Activated T-cell treated with anti-CD3 and anti-CD28 coated beads, Interleukin-2, amount 50 U/mL, for 4 hours (primary cell): ENCODE data around the gene SLC26A8. TPM values are rescaled to one million over a fixed set of nuclear protein-coding genes. Genes with fewer than 3 reads are reported as not detected.

Source experiments
- ATAC-seq, 2 donors: fragments of 200-7000 bp; cut with Tn5 transposase; one replicate each; pipeline ENCODE4 v1.10.0; 2021
- DNase-seq: peaks from one replicate; pipeline ENCODE4 v3.0.0-alpha.2; 2020
- H3K27me3 Mint-ChIP-seq: one replicate; pipeline ENCODE4 v1.8.0; 2021; ENCODE audit warnings: low read depth, mixed read lengths
- H3K36me3 Mint-ChIP-seq: one replicate; pipeline ENCODE4 v1.8.0; 2022; ENCODE audit warnings: mixed read lengths; ENCODE audit not compliant: insufficient read depth
- H3K4me1 Mint-ChIP-seq: one replicate; pipeline ENCODE4 v1.8.0; 2021; ENCODE audit warnings: low read depth, mixed read lengths
- H3K4me3 Mint-ChIP-seq: one replicate; pipeline ENCODE4 v1.8.0; 2021; ENCODE audit warnings: mild to moderate bottlenecking, moderate library complexity, mixed read lengths
- H3K9me3 Mint-ChIP-seq: one replicate; pipeline ENCODE4 v1.8.0; 2021; ENCODE audit warnings: mixed read lengths
- total RNA-seq, 3 donors: library from RNA; stranded (reverse); gene quantifications; one replicate each; pipeline ENCODE4 v1.2.1, GENCODE V29; 2021

The SLC26A8 gene, protein sequence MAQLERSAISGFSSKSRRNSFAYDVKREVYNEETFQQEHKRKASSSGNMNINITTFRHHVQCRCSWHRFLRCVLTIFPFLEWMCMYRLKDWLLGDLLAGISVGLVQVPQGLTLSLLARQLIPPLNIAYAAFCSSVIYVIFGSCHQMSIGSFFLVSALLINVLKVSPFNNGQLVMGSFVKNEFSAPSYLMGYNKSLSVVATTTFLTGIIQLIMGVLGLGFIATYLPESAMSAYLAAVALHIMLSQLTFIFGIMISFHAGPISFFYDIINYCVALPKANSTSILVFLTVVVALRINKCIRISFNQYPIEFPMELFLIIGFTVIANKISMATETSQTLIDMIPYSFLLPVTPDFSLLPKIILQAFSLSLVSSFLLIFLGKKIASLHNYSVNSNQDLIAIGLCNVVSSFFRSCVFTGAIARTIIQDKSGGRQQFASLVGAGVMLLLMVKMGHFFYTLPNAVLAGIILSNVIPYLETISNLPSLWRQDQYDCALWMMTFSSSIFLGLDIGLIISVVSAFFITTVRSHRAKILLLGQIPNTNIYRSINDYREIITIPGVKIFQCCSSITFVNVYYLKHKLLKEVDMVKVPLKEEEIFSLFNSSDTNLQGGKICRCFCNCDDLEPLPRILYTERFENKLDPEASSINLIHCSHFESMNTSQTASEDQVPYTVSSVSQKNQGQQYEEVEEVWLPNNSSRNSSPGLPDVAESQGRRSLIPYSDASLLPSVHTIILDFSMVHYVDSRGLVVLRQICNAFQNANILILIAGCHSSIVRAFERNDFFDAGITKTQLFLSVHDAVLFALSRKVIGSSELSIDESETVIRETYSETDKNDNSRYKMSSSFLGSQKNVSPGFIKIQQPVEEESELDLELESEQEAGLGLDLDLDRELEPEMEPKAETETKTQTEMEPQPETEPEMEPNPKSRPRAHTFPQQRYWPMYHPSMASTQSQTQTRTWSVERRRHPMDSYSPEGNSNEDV
- total RNA-seq, result not detected

DNA sequence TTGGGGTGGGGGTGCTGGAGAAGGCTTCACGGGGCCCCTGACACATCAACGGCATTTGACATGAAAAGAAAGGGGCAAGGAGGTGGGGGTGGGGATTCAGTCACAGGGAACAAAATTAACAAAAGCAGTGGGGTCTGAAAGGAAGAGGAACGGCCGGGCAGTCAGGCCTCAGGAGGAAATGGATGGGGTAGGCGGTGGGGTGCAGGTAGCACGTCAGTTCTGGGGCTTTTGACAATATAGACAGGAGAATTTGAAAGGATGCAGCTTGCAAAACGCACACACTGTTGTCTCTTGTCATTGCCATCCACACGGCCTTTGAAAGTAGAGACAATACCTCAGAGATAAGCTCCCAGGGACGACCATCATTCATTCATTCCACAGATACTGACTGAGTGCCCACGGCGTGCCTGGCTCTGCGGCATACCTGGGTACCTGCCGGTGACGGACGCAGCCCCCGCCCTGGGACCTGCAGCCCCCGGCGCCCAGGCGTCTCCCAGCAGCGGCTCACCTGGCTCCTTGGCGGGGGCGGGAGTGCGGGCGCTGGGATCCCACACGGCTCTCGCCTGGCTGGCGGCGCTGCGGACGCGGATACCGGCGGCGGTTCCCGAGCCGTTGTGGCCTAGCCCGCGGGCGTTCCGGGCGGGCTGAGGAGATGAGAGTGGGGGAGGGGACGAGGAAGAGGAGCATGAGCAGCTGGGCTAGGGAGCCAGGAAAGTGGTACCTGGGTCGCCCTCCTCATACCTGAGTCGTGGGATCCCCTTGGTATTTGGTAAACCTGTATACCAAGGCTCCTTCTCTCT lies at the start of gene SLC26A8:
TSS of gene SLC26A8 (minus strand) at position 646 of the 800 bp plus-strand sequence. CDS start 4,934 bp downstream, outside the sequence.
- no peak within 1 kb of the TSS for H3K4me3 Mint-ChIP-seq

DNA sequence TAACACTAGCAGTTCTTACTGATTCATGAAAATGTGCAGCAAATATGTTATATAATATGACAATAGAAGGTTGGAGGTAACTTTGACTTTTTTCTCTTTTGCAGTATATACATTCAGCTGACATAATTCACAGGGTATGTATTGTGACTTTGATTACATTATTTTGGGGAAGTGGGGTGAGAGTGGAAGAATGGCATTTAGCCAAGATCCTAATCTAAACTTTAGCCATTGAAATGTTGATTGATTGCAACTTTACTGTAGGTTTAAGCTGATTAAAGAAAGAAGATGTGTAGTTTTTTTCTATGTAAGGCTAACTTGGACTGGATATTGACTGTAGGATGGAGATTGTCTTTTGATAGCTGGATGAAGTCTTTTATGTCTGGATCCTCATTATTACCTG lies 49.1 kb upstream of the SLC26A8 start:
- DNase-seq (no peak), ATAC-seq (no peak)
- Mint-ChIP-seq H3K27me3 (no peaks in the 10 kb centered on the region), H3K4me1 (peaks cover 19% of the 10 kb centered on the region), H3K36me3 (peaks cover 24% of the 10 kb centered on the region), H3K4me3 (no peak overlapping the region), H3K9me3 (no peaks in the 10 kb centered on the region)

More for the DNA sequence above, at the start of gene SLC26A8:
- ATAC-seq (no peak), DNase-seq (no peak)
- Mint-ChIP-seq H3K27me3 (peaks cover 17% of the 10 kb centered on the region), H3K36me3 (no peaks in the 10 kb centered on the region), H3K4me1 (peaks cover 9% of the 10 kb centered on the region), H3K9me3 (no peaks in the 10 kb centered on the region)

DNA sequence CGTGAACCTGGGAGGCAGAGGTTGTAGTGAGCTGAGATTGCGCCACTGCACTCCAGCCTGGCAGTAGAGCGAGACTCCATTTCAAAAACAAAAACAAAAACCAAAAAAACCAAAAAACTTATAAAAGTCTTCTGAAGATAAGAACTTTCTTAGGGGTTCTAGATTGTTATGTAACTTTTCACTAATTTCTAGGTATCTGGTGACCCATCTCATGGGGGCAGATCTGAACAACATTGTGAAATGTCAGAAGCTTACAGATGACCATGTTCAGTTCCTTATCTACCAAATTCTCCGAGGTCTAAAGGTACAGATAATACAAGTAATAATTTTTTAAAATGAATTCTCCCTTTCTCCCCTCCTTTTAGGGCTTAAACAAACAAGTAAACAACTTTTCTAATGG lies 48.2 kb upstream of the SLC26A8 start:
- peaks cover 28% of the 10 kb centered on the region for H3K4me1 Mint-ChIP-seq
- no peaks in the 10 kb centered on the region for H3K9me3 Mint-ChIP-seq
- H3K27me3 Mint-ChIP-seq, result no peaks in the 10 kb centered on the region
- no peak overlapping the region for H3K4me3 Mint-ChIP-seq
- peaks cover 23% of the 10 kb centered on the region for H3K36me3 Mint-ChIP-seq
- ATAC-seq (no peak), DNase-seq (no peak)

DNA sequence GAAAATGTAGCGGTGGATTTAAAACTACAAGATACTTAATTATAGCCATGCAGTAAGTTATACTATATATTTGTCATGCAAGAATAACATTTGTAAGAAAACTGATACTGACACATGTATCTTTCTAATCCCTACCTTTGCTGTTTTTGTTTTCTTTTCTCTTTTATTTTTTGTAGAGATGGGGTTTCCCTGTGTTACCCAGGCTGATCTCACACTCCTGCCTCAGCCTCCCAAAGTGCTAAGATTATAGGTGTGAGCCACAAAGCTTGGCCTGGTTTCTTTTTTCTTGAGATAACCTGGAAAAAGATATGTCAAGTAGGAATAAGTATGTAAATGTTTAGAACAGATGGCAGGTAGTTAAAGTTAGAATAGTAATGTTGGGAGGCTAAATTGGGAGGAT lies 47.3 kb upstream of the SLC26A8 start:
- no peaks in the 10 kb centered on the region for H3K9me3 Mint-ChIP-seq
- DNase-seq (no peak), ATAC-seq (no peak)
- no peak overlapping the region for H3K4me3 Mint-ChIP-seq
- H3K36me3 Mint-ChIP-seq, result peaks cover 20% of the 10 kb centered on the region
- H3K4me1 Mint-ChIP-seq, result peaks cover 35% of the 10 kb centered on the region
- H3K27me3 Mint-ChIP-seq, result no peaks in the 10 kb centered on the region

DNA sequence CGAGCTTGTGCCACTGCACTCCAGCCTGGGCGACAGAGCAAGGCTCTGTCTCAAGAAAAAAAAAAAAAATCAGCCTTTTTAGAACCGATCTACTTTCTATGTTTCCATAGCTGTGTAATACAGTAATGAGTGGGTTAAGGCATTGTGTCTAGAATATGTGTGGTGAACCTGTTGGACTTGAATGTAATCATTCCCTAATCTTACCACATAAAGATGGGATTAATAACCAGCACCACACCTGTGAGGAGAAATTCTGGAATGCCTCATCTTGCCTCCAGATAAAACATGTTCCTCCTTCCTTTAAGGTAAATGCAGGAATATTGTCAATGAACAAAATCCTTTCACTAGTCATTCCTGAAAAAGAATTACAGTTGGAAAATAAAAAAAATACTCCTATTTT lies 46.8 kb upstream of the SLC26A8 start:
- DNase-seq (no peak), ATAC-seq (no peak)
- no peaks in the 10 kb centered on the region for H3K9me3 Mint-ChIP-seq
- peaks cover 16% of the 10 kb centered on the region for H3K36me3 Mint-ChIP-seq
- H3K4me3 Mint-ChIP-seq, result no peak overlapping the region
- H3K4me1 Mint-ChIP-seq, result peaks cover 39% of the 10 kb centered on the region
- no peaks in the 10 kb centered on the region for H3K27me3 Mint-ChIP-seq

DNA sequence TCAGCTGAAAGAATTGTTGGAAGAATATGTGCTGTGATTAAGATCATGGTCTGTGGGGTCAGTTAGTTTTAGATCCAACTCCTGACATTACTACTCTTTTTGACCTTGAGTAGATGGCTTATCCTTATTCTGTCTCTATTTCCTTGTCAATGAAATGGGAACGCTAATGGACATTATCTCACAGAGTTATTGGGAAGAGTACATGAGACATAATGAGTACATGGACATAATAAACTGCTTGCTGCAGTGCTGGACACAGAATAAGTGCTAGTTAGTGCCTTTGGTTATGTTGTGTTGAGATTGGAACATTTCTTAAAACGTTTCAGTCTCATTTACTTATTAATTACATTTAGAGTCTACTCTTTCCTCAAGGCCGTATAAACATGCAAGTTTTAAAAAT lies 45.8 kb upstream of the SLC26A8 start:
- peaks cover 12% of the 10 kb centered on the region for H3K36me3 Mint-ChIP-seq
- DNase-seq (no peak), ATAC-seq (no peak)
- no peaks in the 10 kb centered on the region for H3K27me3 Mint-ChIP-seq
- H3K4me3 Mint-ChIP-seq, result no peak overlapping the region
- H3K9me3 Mint-ChIP-seq, result no peaks in the 10 kb centered on the region
- peaks cover 46% of the 10 kb centered on the region for H3K4me1 Mint-ChIP-seq

DNA sequence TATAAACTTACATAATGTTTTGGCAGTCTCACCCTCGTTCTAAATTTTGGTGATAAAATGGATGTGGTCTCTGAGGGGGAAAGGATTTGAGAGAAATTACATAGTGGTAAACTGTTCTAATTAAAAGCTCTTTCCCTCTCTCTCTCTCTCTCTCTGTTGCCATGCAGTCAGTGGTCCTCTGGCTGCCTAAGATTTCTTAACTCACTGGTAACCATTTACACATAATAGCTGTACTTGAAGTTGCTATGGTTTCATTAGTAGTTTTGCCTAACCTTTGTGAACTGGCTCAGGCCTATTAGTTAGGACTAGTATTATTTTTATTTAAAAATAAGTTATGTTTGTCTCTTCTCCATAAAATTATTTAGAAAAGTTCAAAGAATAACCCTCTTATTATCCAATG lies 45.1 kb upstream of the SLC26A8 start:
- H3K36me3 Mint-ChIP-seq, result peaks cover 13% of the 10 kb centered on the region
- no peak overlapping the region for H3K4me3 Mint-ChIP-seq
- DNase-seq (no peak), ATAC-seq (no peak)
- no peaks in the 10 kb centered on the region for H3K9me3 Mint-ChIP-seq
- H3K4me1 Mint-ChIP-seq, result peaks cover 53% of the 10 kb centered on the region
- no peaks in the 10 kb centered on the region for H3K27me3 Mint-ChIP-seq

DNA sequence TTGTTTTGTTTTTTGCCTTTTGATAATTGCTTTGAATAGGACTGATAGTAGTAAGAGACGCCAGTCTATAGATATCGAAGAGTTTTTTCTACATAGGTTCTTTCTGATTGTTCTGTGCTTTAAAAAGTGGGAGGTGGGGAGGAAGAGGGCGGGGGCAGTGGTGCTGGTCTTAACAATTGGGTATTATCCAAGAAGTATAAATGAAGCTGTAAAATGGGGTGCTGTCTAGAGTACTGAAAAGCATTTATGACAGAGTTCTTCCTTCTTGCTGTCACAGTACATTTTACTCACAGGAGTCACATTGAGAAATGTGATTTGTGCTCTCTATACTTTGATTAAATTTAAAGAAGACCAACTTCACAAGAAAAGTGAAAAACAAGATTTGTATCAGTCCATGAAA lies 44.1 kb upstream of the SLC26A8 start:
- no peak overlapping the region for H3K4me3 Mint-ChIP-seq
- no peak for ATAC-seq

DNA sequence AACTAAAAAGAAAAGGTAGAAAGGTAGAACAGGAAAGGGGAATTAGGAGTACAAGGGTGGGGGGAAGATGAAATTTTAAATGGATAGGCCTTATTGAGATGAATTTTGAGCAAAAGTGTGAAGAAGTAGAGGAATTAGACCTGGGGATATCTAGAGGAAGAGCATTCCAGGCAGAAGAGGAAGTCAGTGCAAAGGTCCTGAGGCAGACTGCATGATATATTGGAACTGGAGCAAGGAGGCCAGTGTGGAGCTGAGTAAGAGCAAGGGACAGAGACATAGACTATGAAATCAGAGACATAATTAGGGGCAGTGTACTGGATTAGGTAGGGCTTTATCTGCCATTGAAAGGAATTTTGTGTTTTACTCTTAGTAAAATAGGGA lies 43.6 kb upstream of the SLC26A8 start:
- DNase-seq (no peak), ATAC-seq (no peak)
- no peak overlapping the region for H3K4me3 Mint-ChIP-seq
- no peaks in the 10 kb centered on the region for H3K27me3 Mint-ChIP-seq
- no peaks in the 10 kb centered on the region for H3K9me3 Mint-ChIP-seq
- H3K4me1 Mint-ChIP-seq, result peaks cover 64% of the 10 kb centered on the region
- peaks cover 13% of the 10 kb centered on the region for H3K36me3 Mint-ChIP-seq

More for the DNA sequence above, 44.1 kb upstream of the SLC26A8 start:
- Mint-ChIP-seq H3K27me3 (no peaks in the 10 kb centered on the region), H3K36me3 (peaks cover 15% of the 10 kb centered on the region), H3K4me1 (peaks cover 60% of the 10 kb centered on the region), H3K9me3 (no peaks in the 10 kb centered on the region)
- no peak for DNase-seq

DNA sequence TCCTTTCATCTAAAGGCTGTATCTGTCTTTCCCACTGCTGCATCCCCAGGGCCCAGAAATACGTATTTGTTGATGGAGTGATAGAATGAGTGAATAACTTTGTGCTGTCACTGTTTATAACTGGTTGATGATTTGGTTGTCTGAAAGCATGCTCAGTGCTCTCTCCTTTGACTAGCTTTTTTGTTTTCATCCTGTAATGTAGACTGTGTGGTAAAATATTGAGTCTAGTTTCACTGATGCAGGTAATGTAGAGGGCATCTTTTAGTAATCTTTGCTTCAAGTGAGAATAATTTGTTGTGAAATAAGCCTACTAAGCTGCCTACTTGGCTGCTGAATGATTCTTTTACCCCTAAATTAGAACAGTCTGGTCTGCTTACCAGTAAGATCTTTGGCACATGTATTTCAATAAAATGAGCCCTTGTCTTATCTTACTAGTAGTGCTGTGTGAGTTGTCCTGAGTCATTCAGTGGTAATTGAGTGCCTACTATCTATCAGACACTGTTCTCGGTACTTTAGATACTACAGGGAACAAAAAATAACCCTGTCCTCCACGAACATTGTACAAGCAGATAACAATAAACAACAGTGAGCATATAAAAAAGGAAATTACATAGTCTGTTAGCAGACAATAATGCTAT lies 43.1 kb upstream of the SLC26A8 start:
- Mint-ChIP-seq H3K9me3 (no peaks in the 10 kb centered on the region), H3K4me1 (peaks cover 64% of the 10 kb centered on the region), H3K4me3 (no peak overlapping the region), H3K36me3 (peaks cover 9% of the 10 kb centered on the region), H3K27me3 (no peaks in the 10 kb centered on the region)
- no peak for DNase-seq
- peak; percentile 71 to 73 for ATAC-seq

DNA sequence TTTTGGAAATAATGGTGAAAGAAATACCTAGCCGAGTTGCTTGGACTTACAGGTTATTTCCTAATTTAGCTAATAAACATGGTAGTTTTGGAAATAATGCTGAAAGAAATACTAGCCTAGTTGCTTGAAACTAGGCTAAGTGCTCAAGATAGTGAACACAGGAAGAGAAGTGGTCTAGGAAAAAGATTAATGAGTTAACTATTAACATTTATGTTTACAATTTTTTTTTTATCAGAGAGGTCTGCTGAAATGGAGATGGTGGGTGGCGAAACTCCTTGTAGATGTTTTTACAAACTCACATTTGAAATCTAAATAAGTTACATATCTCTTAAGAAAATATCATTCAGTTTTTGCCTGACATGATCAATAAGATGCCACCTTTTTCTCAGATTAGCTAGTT lies 42.4 kb upstream of the SLC26A8 start:
- no peaks in the 10 kb centered on the region for H3K27me3 Mint-ChIP-seq
- peaks cover 8% of the 10 kb centered on the region for H3K36me3 Mint-ChIP-seq
- DNase-seq (no peak), ATAC-seq (no peak)
- H3K4me3 Mint-ChIP-seq, result no peak overlapping the region
- no peaks in the 10 kb centered on the region for H3K9me3 Mint-ChIP-seq
- H3K4me1 Mint-ChIP-seq, result peaks cover 61% of the 10 kb centered on the region

DNA sequence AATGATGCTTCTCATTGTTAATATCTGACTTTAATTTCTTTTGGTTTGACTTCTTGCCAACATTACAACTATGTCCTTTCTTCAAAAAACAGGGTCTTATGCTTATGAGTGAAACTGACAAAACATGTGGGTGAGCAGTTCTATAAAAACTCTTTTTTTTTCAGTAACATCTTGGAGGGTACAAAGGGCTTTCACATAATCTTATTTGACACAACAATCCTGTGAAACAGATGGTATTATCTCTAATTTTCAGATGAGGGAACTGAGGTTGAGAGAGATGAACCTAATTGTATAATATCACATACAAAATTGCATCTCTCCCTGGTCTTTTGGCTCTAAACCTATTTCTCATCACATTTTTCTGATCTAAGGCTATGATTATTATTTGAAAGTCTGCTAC lies 41.5 kb upstream of the SLC26A8 start:
- ATAC-seq (no peak), DNase-seq (no peak)
- H3K9me3 Mint-ChIP-seq, result no peaks in the 10 kb centered on the region
- peaks cover 13% of the 10 kb centered on the region for H3K36me3 Mint-ChIP-seq
- no peak overlapping the region for H3K4me3 Mint-ChIP-seq
- no peaks in the 10 kb centered on the region for H3K27me3 Mint-ChIP-seq
- H3K4me1 Mint-ChIP-seq, result peaks cover 58% of the 10 kb centered on the region

DNA sequence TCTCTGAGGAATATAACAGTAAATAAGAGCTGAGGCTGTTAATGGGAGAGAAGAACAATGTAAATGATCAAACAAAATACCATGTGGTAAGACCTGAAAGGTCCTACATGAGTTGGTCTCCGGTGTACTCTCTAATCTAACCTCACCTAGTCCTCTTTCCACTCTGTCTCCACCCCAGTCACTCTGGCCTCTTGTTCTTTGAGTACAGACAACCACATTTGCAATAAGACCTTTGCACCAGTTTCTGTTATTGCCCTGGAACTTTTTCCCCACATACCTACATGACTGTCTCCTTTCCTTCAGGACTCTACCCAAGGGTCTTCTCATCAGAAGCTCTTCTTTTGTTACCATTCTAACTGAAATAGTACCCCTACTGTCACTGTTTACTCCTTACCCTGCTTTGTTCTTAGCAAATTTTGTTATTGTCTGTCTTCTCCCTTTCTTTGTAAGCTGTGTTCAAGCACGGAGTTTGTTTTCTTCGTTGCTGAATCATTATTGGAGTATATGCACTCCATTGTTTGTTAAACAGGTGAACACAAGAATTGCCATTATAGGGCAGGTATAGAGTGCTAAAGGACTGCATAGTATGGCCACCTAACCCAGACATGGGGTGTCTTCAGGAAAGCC lies 40.4 kb upstream of the SLC26A8 start:
- peaks cover 21% of the 10 kb centered on the region for H3K36me3 Mint-ChIP-seq
- DNase-seq (no peak), ATAC-seq (no peak)
- H3K27me3 Mint-ChIP-seq, result no peaks in the 10 kb centered on the region
- peaks cover 55% of the 10 kb centered on the region for H3K4me1 Mint-ChIP-seq
- no peak overlapping the region for H3K4me3 Mint-ChIP-seq
- no peaks in the 10 kb centered on the region for H3K9me3 Mint-ChIP-seq
